ENCODE measurements around the gene FOXR2.

Gene FOXR2, protein sequence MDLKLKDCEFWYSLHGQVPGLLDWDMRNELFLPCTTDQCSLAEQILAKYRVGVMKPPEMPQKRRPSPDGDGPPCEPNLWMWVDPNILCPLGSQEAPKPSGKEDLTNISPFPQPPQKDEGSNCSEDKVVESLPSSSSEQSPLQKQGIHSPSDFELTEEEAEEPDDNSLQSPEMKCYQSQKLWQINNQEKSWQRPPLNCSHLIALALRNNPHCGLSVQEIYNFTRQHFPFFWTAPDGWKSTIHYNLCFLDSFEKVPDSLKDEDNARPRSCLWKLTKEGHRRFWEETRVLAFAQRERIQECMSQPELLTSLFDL

GRCh38 chrX:55623100-55623499, at the start of gene FOXR2:
Gene FOXR2 (plus strand): TSS chrX:55623400. CDS start chrX:55623712, 312 bp downstream.
- no peak for DNase-seq

GRCh38 chrX:55579115-55579514, 44.1 kb upstream of the FOXR2 start:
- DNase-seq = no peak

DNA sequence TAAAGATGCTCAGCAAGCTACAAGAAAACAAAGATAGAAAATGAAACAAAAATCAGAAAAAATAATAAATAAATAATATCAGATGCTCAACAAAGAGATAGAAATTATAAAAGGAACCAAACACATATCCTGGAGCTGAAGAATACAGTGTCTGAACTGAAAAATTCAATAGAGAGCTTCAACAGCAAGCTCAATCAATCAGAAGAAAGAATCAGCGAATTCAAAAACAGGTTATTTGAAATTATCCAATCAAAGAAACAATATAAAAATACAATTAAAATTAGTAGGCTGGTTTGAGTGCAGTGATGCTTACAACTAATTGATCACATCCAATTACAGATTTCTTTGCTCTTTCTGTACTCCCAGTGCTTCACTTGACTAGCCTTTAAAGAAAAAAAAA, 40.8 kb upstream of the FOXR2 start:
- no peak for DNase-seq

GRCh38 chrX:55593296-55593695, 29.9 kb upstream of the FOXR2 start:
- DNase-seq = no peak

DNA sequence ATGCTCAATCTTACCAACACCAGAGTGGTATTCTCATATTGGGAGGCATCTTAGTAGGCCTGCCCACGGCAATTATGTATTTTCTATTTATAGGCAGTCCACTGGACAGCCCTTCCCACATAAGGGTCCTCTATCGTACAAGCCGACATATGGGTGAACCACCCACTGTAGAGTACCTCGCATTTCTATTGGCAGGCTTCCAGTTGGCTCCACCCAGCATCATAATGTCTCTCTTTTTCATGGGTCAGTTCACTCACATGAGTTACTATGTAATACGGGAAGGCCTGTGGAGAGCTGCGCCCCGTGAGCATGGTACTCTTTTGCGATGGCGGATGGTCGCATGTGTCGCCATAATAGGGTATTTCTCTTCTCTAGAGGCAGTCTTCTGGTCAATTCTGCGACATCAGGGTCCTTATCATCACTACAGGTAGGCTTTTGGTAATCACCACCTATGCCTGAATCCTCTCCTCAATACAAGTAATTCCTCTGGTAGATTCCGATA, 29.4 kb upstream of the FOXR2 start:
- no peak for DNase-seq

DNA sequence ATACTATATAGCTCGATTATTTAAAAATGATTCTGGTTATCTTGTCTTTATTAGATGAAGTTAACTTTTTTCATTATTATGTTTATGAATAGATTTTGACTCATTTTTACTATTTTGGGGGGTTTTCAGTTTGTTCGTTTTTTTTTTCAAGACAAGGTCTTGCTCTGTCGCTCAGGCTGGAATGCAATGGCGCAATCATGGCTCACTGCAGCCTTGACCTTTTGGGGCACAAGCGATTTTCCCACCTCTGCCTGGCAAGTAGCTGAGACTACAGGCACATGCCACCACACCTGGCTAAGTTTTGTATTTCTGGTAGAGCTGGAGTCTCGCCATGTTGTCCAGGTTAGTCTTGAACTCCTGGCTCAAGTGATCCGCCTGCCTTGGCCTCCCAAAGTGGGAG, 24.9 kb upstream of the FOXR2 start:
- DNase-seq = no peak

- DNase-seq = no peak
Observed at GRCh38 chrX:55619547-55619946, 3.7 kb upstream of the FOXR2 start.

- no peak for DNase-seq
Observed at GRCh38 chrX:55624403-55624802, 1.2 kb downstream of the FOXR2 start.

- DNase-seq = no peak
Observed at GRCh38 chrX:55636109-55636508, 12.9 kb downstream of the FOXR2 start.

GRCh38 chrX:55638933-55639332, 15.7 kb downstream of the FOXR2 start:
- DNase-seq = no peak

GRCh38 chrX:55640854-55641253, 17.7 kb downstream of the FOXR2 start:
- no peak for DNase-seq

- no peak for DNase-seq
Observed at GRCh38 chrX:55648434-55648833, 25.2 kb downstream of the FOXR2 start.

- no peak for DNase-seq
Observed at GRCh38 chrX:55659931-55660330, 36.7 kb downstream of the FOXR2 start.

DNA sequence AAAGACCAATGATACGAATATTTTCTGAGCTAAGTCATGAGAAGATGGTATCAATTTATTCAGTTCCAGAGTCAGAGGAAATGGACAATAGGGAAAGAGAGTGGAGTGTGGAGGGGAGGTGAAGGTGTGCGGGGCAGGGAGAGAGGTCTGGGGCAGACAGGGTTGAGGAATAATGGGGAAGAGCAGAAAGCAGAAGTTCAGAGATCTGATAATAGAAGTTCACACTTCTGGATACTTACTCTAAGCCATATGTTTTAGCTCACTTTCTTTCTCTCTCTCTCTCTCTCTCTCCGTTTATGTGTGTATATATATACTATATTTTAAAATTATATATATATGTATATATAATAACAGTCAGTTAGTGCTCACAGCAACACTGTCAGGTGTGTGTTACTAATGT, 40.4 kb downstream of the FOXR2 start:
- no peak for DNase-seq

DNA sequence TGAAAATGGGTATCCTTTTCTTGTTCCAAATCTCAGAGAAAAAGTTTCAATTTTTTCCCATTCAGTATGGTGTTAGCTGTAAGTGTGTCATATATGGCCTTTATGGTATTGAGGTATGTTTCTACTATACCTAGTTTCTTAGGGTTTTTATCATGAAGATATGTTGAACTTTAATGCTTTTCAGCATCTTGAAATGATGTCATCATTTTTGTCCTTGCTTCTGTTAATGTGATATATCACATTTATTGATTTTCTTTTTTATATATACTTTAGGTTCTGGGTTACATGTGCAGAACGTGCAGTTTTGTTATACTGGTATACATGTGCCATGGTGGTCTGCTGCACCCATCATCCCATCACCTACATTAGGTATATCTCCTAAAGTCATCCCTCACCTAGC, 44.9 kb downstream of the FOXR2 start:
- DNase-seq = no peak

All from C1 segment of cervical spinal cord (tissue), 14 donors.